H1 (cell line): ENCODE measurements around the gene CACNB2. TPM values are rescaled to one million over a fixed set of nuclear protein-coding genes. Genes with fewer than 3 reads are reported as not detected.

Experiments
- CTCF ChIA-PET: fragments of 300-600 bp; sonication (Branson Sonifier 250); formaldehyde crosslinking; loops from one replicate; lab custom pipeline; 2021; ENCODE audit not compliant: partially characterized antibody; lab: Charles Lee
- POLR2A ChIA-PET: fragments of 300-600 bp; sonication (Branson Sonifier 250); formaldehyde crosslinking; loops from one replicate; lab custom pipeline; 2021; ENCODE audit warnings: inconsistent platforms; ENCODE audit not compliant: partially characterized antibody; lab: Charles Lee
- DNase-seq, 2 experiments: peaks; one replicate each; pipeline versions ENCODE4 v3.0.0 to v3.0.0-alpha.2; 2010 to 2022; ENCODE audit warnings: low spot score in 2 of 2, low read depth in 1 of 2, mixed read lengths in 1 of 2
- FAIRE-seq: peaks from 2 replicates; lab custom pipeline; 2011; peaks lifted over from hg19 to GRCh38; lab: Jason Lieb, UNC
- H2AFZ ChIP-seq: 2 replicates; pipeline ENCODE4 v1.8.1; 2012; ENCODE audit warnings: low read length, inconsistent platforms
- H2AK5ac ChIP-seq: 2 replicates; pipeline ENCODE4 v1.6.1; 2013; ENCODE audit warnings: low read depth, low read length
- H2BK120ac ChIP-seq: replicated peaks from 2 replicates; pipeline ENCODE3; 2013; ENCODE audit warnings: low read depth, low read length, inconsistent platforms
- H2BK12ac ChIP-seq: 2 replicates; pipeline ENCODE4 v1.6.1; 2013; ENCODE audit warnings: low read depth, low read length
- H2BK15ac ChIP-seq: 2 replicates; pipeline ENCODE4 v1.6.1; 2013; ENCODE audit warnings: low read length
- H2BK20ac ChIP-seq: 2 replicates; pipeline ENCODE4 v1.6.1; 2013; ENCODE audit warnings: low read length
- H2BK5ac ChIP-seq: 2 replicates; pipeline ENCODE4 v1.6.1; 2013; ENCODE audit warnings: low read depth, low read length
- H3K14ac ChIP-seq: 2 replicates; pipeline ENCODE4 v1.6.1; 2013; ENCODE audit warnings: inconsistent platforms; ENCODE audit not compliant: insufficient read length
- H3K18ac ChIP-seq: 2 replicates; pipeline ENCODE4 v1.6.1; 2013; ENCODE audit warnings: low read length; ENCODE audit errors: extremely low read depth
- H3K23ac ChIP-seq: 2 replicates; pipeline ENCODE4 v1.6.1; 2013; ENCODE audit warnings: inconsistent platforms; ENCODE audit not compliant: insufficient read length
- H3K23me2 ChIP-seq: 2 replicates; pipeline ENCODE4 v1.6.1; 2013; ENCODE audit warnings: low read depth, low read length
- H3K27ac ChIP-seq: 2 replicates; pipeline ENCODE4 v1.6.1; 2011; ENCODE audit warnings: low read depth, low read length, inconsistent platforms
- H3K27me3 ChIP-seq, 4 experiments: replicated peaks in 1 of 4; 1 replicate in 1 of 4; 2 replicates in 3 of 4; pipeline versions ENCODE4 v1.6.1 to v1.8.1; 2011 to 2013; ENCODE audit warnings: low read length in 3 of 4, mild to moderate bottlenecking in 3 of 4, inconsistent platforms in 2 of 4, mixed read lengths in 2 of 4, moderate library complexity in 1 of 4; ENCODE audit not compliant: control insufficient read depth in 3 of 4, insufficient read depth in 3 of 4; ENCODE audit errors: extremely low read depth in 1 of 4
- H3K36me3 ChIP-seq, 4 experiments: 2 replicates each; pipeline versions ENCODE4 v1.6.1 to v1.8.1; 2011 to 2013; ENCODE audit warnings: mild to moderate bottlenecking in 4 of 4, low read length in 3 of 4, moderate library complexity in 2 of 4, control low read depth in 1 of 4, inconsistent platforms in 1 of 4; ENCODE audit not compliant: insufficient read depth in 4 of 4, control insufficient read depth in 2 of 4
- H3K4ac ChIP-seq: replicated peaks from 2 replicates; pipeline ENCODE3; 2013; ENCODE audit warnings: low read length, low read depth, mixed read lengths, inconsistent platforms; ENCODE audit not compliant: insufficient read length
- H3K4me1 ChIP-seq, 4 experiments: replicated peaks in 1 of 4; 1 replicate in 1 of 4; 2 replicates in 3 of 4; pipeline versions ENCODE4 v1.6.1 to v1.8.1; 2011 to 2013; ENCODE audit warnings: low read length in 3 of 4, inconsistent platforms in 2 of 4, mixed read lengths in 1 of 4; ENCODE audit not compliant: insufficient read depth in 4 of 4, control insufficient read depth in 3 of 4
- H3K4me2 ChIP-seq, 2 experiments: 2 replicates each; pipeline versions ENCODE4 v1.6.1 to v1.8.1; 2011 to 2013; ENCODE audit warnings: low read depth in 2 of 2, low read length in 2 of 2, control low read depth in 1 of 2, inconsistent platforms in 1 of 2, mild to moderate bottlenecking in 1 of 2; ENCODE audit not compliant: insufficient read depth in 1 of 2
- H3K4me3 ChIP-seq, 4 experiments: fragments of 200-600, 300-600 bp in 1 of 4; sonication (generic), shearing (Covaris generic), sonication (Bioruptor Twin) in 1 of 4; 2 replicates each; pipeline versions ENCODE4 v1.5.1 to v1.8.1; 2011 to 2016; ENCODE audit warnings: low read length in 4 of 4, low read depth in 3 of 4, control low read depth in 2 of 4, inconsistent platforms in 2 of 4, mild to moderate bottlenecking in 2 of 4, mixed read lengths in 1 of 4, moderate library complexity in 1 of 4; ENCODE audit not compliant: insufficient read depth in 2 of 4; ENCODE audit errors: extremely low read depth in 1 of 4
- H3K56ac ChIP-seq: replicated peaks from 2 replicates; pipeline ENCODE3; 2013; ENCODE audit warnings: low read depth, mild to moderate bottlenecking, mixed read lengths, low read length, inconsistent platforms; ENCODE audit not compliant: insufficient read length
- H3K79me1 ChIP-seq: 2 replicates; pipeline ENCODE4 v1.6.1; 2013; ENCODE audit warnings: low read depth, low read length, control low read depth
- H3K79me2 ChIP-seq, 2 experiments: 2 replicates each; pipeline versions ENCODE4 v1.6.1 to v1.8.1; 2012 to 2013; ENCODE audit warnings: low read length in 2 of 2, mild to moderate bottlenecking in 2 of 2, inconsistent platforms in 1 of 2; ENCODE audit not compliant: insufficient read depth in 2 of 2, control insufficient read depth in 1 of 2
- H3K9ac ChIP-seq, 4 experiments: replicated peaks in 1 of 4; 1 replicate in 1 of 4; 2 replicates in 3 of 4; pipeline versions ENCODE4 v1.6.1 to v1.8.1; 2011 to 2013; ENCODE audit warnings: low read depth in 3 of 4, low read length in 3 of 4, control low read depth in 2 of 4, mild to moderate bottlenecking in 2 of 4, moderate library complexity in 2 of 4, inconsistent platforms in 1 of 4; ENCODE audit errors: extremely low read depth in 1 of 4
- H3K9me3 ChIP-seq, 2 experiments: 2 replicates each; pipeline versions ENCODE4 v1.6.1 to v1.8.1; 2012 to 2013; ENCODE audit warnings: mild to moderate bottlenecking in 2 of 2, moderate library complexity in 2 of 2, control low read depth in 1 of 2, inconsistent platforms in 1 of 2, low read depth in 1 of 2, low read length in 1 of 2, mixed read lengths in 1 of 2; ENCODE audit not compliant: insufficient read depth in 2 of 2
- H4K20me1 ChIP-seq, 2 experiments: replicated peaks in 1 of 2; 2 replicates each; pipeline versions ENCODE3 to v1.8.1; 2011 to 2013; ENCODE audit warnings: inconsistent platforms in 2 of 2, low read length in 2 of 2, mild to moderate bottlenecking in 1 of 2; ENCODE audit not compliant: insufficient read depth in 2 of 2, control insufficient read depth in 1 of 2
- H4K5ac ChIP-seq: 2 replicates; pipeline ENCODE4 v1.6.1; 2013; ENCODE audit warnings: low read length, low read depth, mixed read lengths, inconsistent platforms; ENCODE audit not compliant: insufficient read length
- H4K8ac ChIP-seq: 2 replicates; pipeline ENCODE4 v1.8.0; 2013; ENCODE audit warnings: mild to moderate bottlenecking, moderate library complexity, low read length, inconsistent platforms; ENCODE audit not compliant: insufficient read depth; ENCODE audit errors: extremely low read depth
- H4K91ac ChIP-seq: replicated peaks from 2 replicates; pipeline ENCODE3; 2013; ENCODE audit warnings: low read length, mixed read lengths, inconsistent platforms; ENCODE audit not compliant: insufficient read length
- CEBPB ChIP-seq: IDR thresholded peaks from 2 replicates; pipeline ENCODE4 v1.6.1; 2012; ENCODE audit warnings: low read depth, low read length
- CHD2 ChIP-seq: IDR thresholded peaks from 2 replicates; pipeline ENCODE4 v1.6.1; 2012; ENCODE audit warnings: low read length, improper control_type of control experiment
- GABPA ChIP-seq: IDR thresholded peaks from 2 replicates; pipeline ENCODE4 v1.6.1; 2011; ENCODE audit warnings: mild to moderate bottlenecking, low read length, moderate library complexity, borderline replicate concordance; ENCODE audit not compliant: insufficient read depth
- HDAC2 ChIP-seq, 2 experiments: fragments of 300-600 bp in 1 of 2; sonication (generic) in 1 of 2; IDR thresholded peaks; 2 replicates each; pipeline ENCODE4 v1.6.1; 2011 to 2012; ENCODE audit warnings: low read depth in 2 of 2, low read length in 2 of 2, mild to moderate bottlenecking in 2 of 2, moderate library complexity in 2 of 2, borderline replicate concordance in 1 of 2, inconsistent platforms in 1 of 2
- JUN ChIP-seq: IDR thresholded peaks from 2 replicates; pipeline ENCODE4 v1.6.1; 2011; ENCODE audit warnings: low read depth, mild to moderate bottlenecking, improper control_type of control experiment, low read length
- PHF8 ChIP-seq: fragments of 200-600 bp; sonication (generic); conservative IDR thresholded peaks from 2 replicates; pipeline ENCODE4 v1.7.1; 2012; ENCODE audit warnings: low read depth, mild to moderate bottlenecking, inconsistent platforms, low read length, moderate library complexity
- POLR2A ChIP-seq, 2 experiments: IDR thresholded peaks; 1 replicate in 1 of 2; 2 replicates in 1 of 2; pipeline ENCODE4 v1.6.1; 2011; ENCODE audit warnings: low read depth in 2 of 2, low read length in 2 of 2, mild to moderate bottlenecking in 2 of 2; ENCODE audit errors: control extremely low read depth in 1 of 2
- POLR2AphosphoS5 ChIP-seq: IDR thresholded peaks from 2 replicates; pipeline ENCODE4 v1.6.1; 2011; ENCODE audit warnings: low read depth, low read length
- RAD21 ChIP-seq, 2 experiments: IDR thresholded peaks in 1 of 2; conservative IDR thresholded peaks in 1 of 2; 2 replicates each; pipeline ENCODE4 v1.6.1; 2011; ENCODE audit warnings: low read depth in 2 of 2, low read length in 2 of 2, improper control_type of control experiment in 1 of 2, inconsistent platforms in 1 of 2, mild to moderate bottlenecking in 1 of 2, moderate library complexity in 1 of 2
- SIN3A ChIP-seq, 2 experiments: IDR thresholded peaks in 1 of 2; conservative IDR thresholded peaks in 1 of 2; 2 replicates each; pipeline ENCODE4 v1.6.1; 2011 to 2012; ENCODE audit warnings: low read length in 2 of 2, improper control_type of control experiment in 1 of 2, low read depth in 1 of 2, mild to moderate bottlenecking in 1 of 2
- SP1 ChIP-seq: IDR thresholded peaks from 2 replicates; pipeline ENCODE4 v1.6.1; 2011; ENCODE audit warnings: low read depth, low read length
- TAF1 ChIP-seq: IDR thresholded peaks from 2 replicates; pipeline ENCODE4 v1.6.1; 2011; ENCODE audit warnings: mild to moderate bottlenecking, low read depth, low read length
- TBP ChIP-seq: IDR thresholded peaks from 2 replicates; pipeline ENCODE4 v1.6.1; 2011; ENCODE audit warnings: low read depth, low read length, improper control_type of control experiment
- YY1 ChIP-seq: IDR thresholded peaks from 2 replicates; pipeline ENCODE4 v1.6.1; 2011; ENCODE audit warnings: low read depth, mild to moderate bottlenecking, low read length
- WGBS, 2 experiments: shearing (Covaris generic) in 1 of 2; methylation state at CpG; one replicate each; pipeline versions ENCODE4 v1.1.6 to v1.1.7; 2013 to 2015; ENCODE audit warnings: low lambda C conversion rate in 2 of 2, mixed read lengths in 2 of 2, inconsistent platforms in 1 of 2, low coverage in 1 of 2, missing lambda C conversion rate in 1 of 2; ENCODE audit not compliant: insufficient replicate concordance in 2 of 2, insufficient coverage in 1 of 2, insufficient read length in 1 of 2; ENCODE audit errors: extremely low coverage in 1 of 2, missing lambda C conversion rate in 1 of 2; 5-methylcytosine and 5-hydroxymethylcytosine counted together
- polyA plus RNA-seq, 7 experiments: library from polyadenylated mRNA; depleted of rRNA in 3 of 7; stranded (reverse) in 5 of 7; unstranded in 2 of 7; fragments of >200 nt in 5 of 7; fragments of 200-250 nt in 2 of 7; gene quantifications; 1 replicate in 5 of 7; 2 replicates in 1 of 7; 4 replicates in 1 of 7; pipeline versions ENCODE4 v1.2.1 to v1.2.3, GENCODE V29; 2011 to 2013; ENCODE audit warnings: missing spikeins in 2 of 7, mixed read lengths in 2 of 7
- total RNA-seq: library from RNA; stranded (reverse); fragmentation: NEBNext Ultra II Directional; extraction: Animal tissue kit (Norgen Biotek cat#: 25700); gene quantifications from 2 replicates; pipeline ENCODE4 v1.2.1, GENCODE V29; 2021

Gene CACNB2
- total and polyA plus RNA-seq, 2 of the 8 experiments (the other 6 are each of a cell fraction or from before 2014, with no cell fraction given): 2.4 to 3.2 TPM

GRCh38 chr10:18463673-18464211 is 323.5 kb downstream of the CACNB2 start:
- DNase-seq (no peak), FAIRE-seq (no peak)
- Histone ChIP-seq H3K56ac (no peak overlapping the region), H2BK20ac (no peak overlapping the region), H4K5ac (no peak overlapping the region), H2BK15ac (no peak overlapping the region), H3K79me1 (no peaks in the 10 kb centered on the region), H4K8ac (no peak overlapping the region), H3K36me3 (no peaks in the 10 kb centered on the region), H4K91ac (no peak overlapping the region), H3K14ac (no peak overlapping the region), H3K4me3 (no peak overlapping the region), H3K4ac (no peak overlapping the region), H3K23me2 (no peaks in the 10 kb centered on the region; the same call in 1 of the 2 replicates), H3K18ac (no peak overlapping the region), H2BK12ac (no peak overlapping the region), H3K23ac (no peak overlapping the region), H3K27me3 (no peaks in the 10 kb centered on the region), H2AFZ (no peak overlapping the region), H3K9me3 (no peaks in the 10 kb centered on the region), H4K20me1 (no peaks in the 10 kb centered on the region), H3K27ac (no peak overlapping the region), H3K4me2 (no peak overlapping the region), H3K79me2 (no peaks in the 10 kb centered on the region), H2AK5ac (no peak overlapping the region), H2BK120ac (no peak overlapping the region), H2BK5ac (no peak overlapping the region), H3K9ac (no peak overlapping the region), H3K4me1 (no peaks in the 10 kb centered on the region)
- WGBS, 2 experiments: 93% methylated on average over 5 of the region's 5 CpGs; no CpG with 5 or more reads in 1 of the 2 experiments
- ChIA-PET CTCF (interaction anchor here (0.6 to 2.8 kb wide), 3 partner anchors 10 to 609 kb away, joined by 3 to 11 read pairs (median 3); no protein-coding TSS in a partner anchor), POLR2A (no interaction called here)
- TF ChIP-seq RAD21 (IDR thresholded peaks at IDR 0.05 in 1 of 2, conservative IDR thresholded peaks at IDR 0.05 in 1 of 2; ENCODE audit: low read depth in 2 of 2, low read length in 2 of 2) (no peak), HDAC2 (IDR thresholded peaks at IDR 0.05; ENCODE audit: borderline replicate concordance in 1 of 2, low read depth in 2 of 2, low read length in 2 of 2) (no peak), YY1 (no peak), TAF1 (no peak), JUN (no peak), CEBPB (no peak), SP1 (no peak), CHD2 (no peak), GABPA (no peak), POLR2A (IDR thresholded peaks at IDR 0.05; ENCODE audit: control extremely low read depth in 1 of 2, low read depth in 2 of 2, low read length in 2 of 2) (no peak), PHF8 (no peak), SIN3A (conservative IDR thresholded peaks at IDR 0.05 in 1 of 2, IDR thresholded peaks at IDR 0.05 in 1 of 2; ENCODE audit: low read depth in 1 of 2, low read length in 2 of 2) (no peak), TBP (no peak), POLR2AphosphoS5 (no peak)
